GM12892 (cell line): ENCODE measurements around the gene INPP4A.

ENCODE experiments used
- DNase-seq: peaks from one replicate; pipeline ENCODE4 v3.0.0; 2011; ENCODE audit not compliant: insufficient read length
- FAIRE-seq: peaks from 2 replicates; lab custom pipeline; 2011; peaks lifted over from hg19 to GRCh38; lab: Jason Lieb, UNC
- POLR2A ChIP-seq: IDR thresholded peaks from 2 replicates; pipeline ENCODE4 v1.6.1; 2011; ENCODE audit warnings: low read depth, low read length, control low read depth
- POLR2AphosphoS5 ChIP-seq: IDR thresholded peaks from 2 replicates; pipeline ENCODE4 v1.6.1; 2011; ENCODE audit warnings: low read depth, low read length, control low read depth
- TAF1 ChIP-seq: IDR thresholded peaks from 2 replicates; pipeline ENCODE4 v1.6.1; 2011; ENCODE audit warnings: low read depth, mild to moderate bottlenecking, control low read depth, low read length, borderline replicate concordance

INPP4A gene

GRCh38 chr2:98546186-98546585 is 101.5 kb downstream of the INPP4A start:
- FAIRE-seq (no peak), DNase-seq (no peak)
- TF ChIP-seq POLR2A: no peak
- no peak for TF ChIP-seq POLR2AphosphoS5
- TF ChIP-seq TAF1: no peak

- DNase-seq: no peak
- FAIRE-seq: no peak
- no peak for TF ChIP-seq TAF1
- TF ChIP-seq POLR2AphosphoS5: no peak
- TF ChIP-seq POLR2A: no peak
These were observed 102.6 kb downstream of the INPP4A start for GRCh38 chr2:98547092-98547790.

- FAIRE-seq (no peak), DNase-seq (no peak)
- TF ChIP-seq TAF1 (no peak), POLR2A (no peak), POLR2AphosphoS5 (no peak)
These were observed 104.5 kb downstream of the INPP4A start for GRCh38 chr2:98548920-98549818.

- no peak for FAIRE-seq
- DNase-seq: no peak
- TF ChIP-seq POLR2AphosphoS5 (no peak), TAF1 (no peak), POLR2A (no peak)
These were observed 105.5 kb downstream of the INPP4A start for GRCh38 chr2:98550165-98550564.

- DNase-seq (no peak), FAIRE-seq (no peak)
- TF ChIP-seq POLR2AphosphoS5 (no peak), TAF1 (no peak), POLR2A (no peak)
These were observed 106.7 kb downstream of the INPP4A start for GRCh38 chr2:98551316-98551715.

GRCh38 chr2:98552499-98553179 is 108.0 kb downstream of the INPP4A start:
- FAIRE-seq (no peak), DNase-seq (no peak)
- no peak for TF ChIP-seq POLR2AphosphoS5
- no peak for TF ChIP-seq TAF1
- no peak for TF ChIP-seq POLR2A

GRCh38 chr2:98554116-98554861 is 109.6 kb downstream of the INPP4A start:
- no peak for FAIRE-seq
- no peak for TF ChIP-seq POLR2A
- no peak for TF ChIP-seq TAF1
- TF ChIP-seq POLR2AphosphoS5: no peak
- no peak for DNase-seq

GRCh38 chr2:98555696-98556095 is 111.0 kb downstream of the INPP4A start:
- TF ChIP-seq POLR2AphosphoS5 (no peak), POLR2A (no peak)
- DNase-seq (no peak), FAIRE-seq (no peak)

- FAIRE-seq: peak; percentile 70
These were observed 111.8 kb downstream of the INPP4A start for GRCh38 chr2:98556344-98557033.

GRCh38 chr2:98558852-98559530 is 114.3 kb downstream of the INPP4A start:
- FAIRE-seq (no peak), DNase-seq (no peak)
- TF ChIP-seq TAF1: no peak
- TF ChIP-seq POLR2AphosphoS5: no peak
- TF ChIP-seq POLR2A: no peak

More at GRCh38 chr2:98556344-98557033, 111.8 kb downstream of the INPP4A start:
- no peak for TF ChIP-seq POLR2AphosphoS5
- TF ChIP-seq TAF1: no peak
- TF ChIP-seq POLR2A: no peak
- peak; percentile 46 for DNase-seq
